Gastrocnemius medialis (tissue), 4 donors: ENCODE data around the gene LNPEP. TPM values are rescaled to one million over a fixed set of nuclear protein-coding genes. Genes with fewer than 3 reads are reported as not detected.
A peak's percentile ranks its signal among the peaks of the same experiment; 100 is the strongest.

Experiments used
- ATAC-seq, 2 donors: fragments of 150-250 bp; one replicate each; pipeline ENCODE4 v1.9.1; 2016
- DNase-seq, 2 donors: peaks; one replicate each; pipeline ENCODE4 v3.0.0-alpha.2; 2019
- H3K27ac ChIP-seq, 4 donors: fragments of 200-600 bp; sonication (generic); 1 replicate in 1 of 4; 2 replicates in 3 of 4; pipeline ENCODE4 v1.5.1; 2016 to 2018; ENCODE audit warnings: mild to moderate bottlenecking in 2 of 4, moderate library complexity in 1 of 4
- H3K27me3 ChIP-seq, 3 donors: fragments of 200-600 bp; sonication (generic) in 2 of 3; 1 replicate in 1 of 3; 2 replicates in 2 of 3; pipeline versions ENCODE4 v1.5.1 to v1.6.0; 2016 to 2019; ENCODE audit warnings: mild to moderate bottlenecking in 1 of 3, moderate library complexity in 1 of 3
- H3K36me3 ChIP-seq, 2 donors: fragments of 200-600 bp; sonication (generic) in 1 of 2; one replicate each; pipeline ENCODE4 v1.5.1; 2017 to 2018
- H3K4me1 ChIP-seq, 2 donors: fragments of 200-600 bp; sonication (generic) in 1 of 2; one replicate each; pipeline ENCODE4 v1.5.1; 2016 to 2017; ENCODE audit warnings: mild to moderate bottlenecking in 2 of 2
- H3K4me3 ChIP-seq, 4 donors: fragments of 200-600 bp; sonication (generic) in 3 of 4; 1 replicate in 1 of 4; 2 replicates in 3 of 4; pipeline ENCODE4 v1.5.1; 2016 to 2019; ENCODE audit warnings: mild to moderate bottlenecking in 2 of 4
- H3K9me3 ChIP-seq, 3 donors: fragments of 200-600 bp; sonication (generic) in 2 of 3; 1 replicate in 1 of 3; 2 replicates in 2 of 3; pipeline ENCODE4 v1.5.1; 2016 to 2019
- CTCF ChIP-seq, 5 experiments: fragments of 450-650 bp in 3 of 5; fragments of 200-600 bp in 2 of 5; sonication (generic) in 2 of 5; IDR thresholded peaks in 4 of 5; conservative IDR thresholded peaks in 1 of 5; 1 replicate in 4 of 5; 2 replicates in 1 of 5; pipeline ENCODE4 v1.5.1; 2016 to 2019; ENCODE audit warnings: antibody characterized with exemption in 5 of 5, mild to moderate bottlenecking in 3 of 5, moderate library complexity in 3 of 5
- POLR2A ChIP-seq, 2 donors: fragments of 450-650 bp; IDR thresholded peaks; one replicate each; pipeline ENCODE4 v1.6.1; 2017; ENCODE audit warnings: antibody characterized with exemption in 2 of 2, mild to moderate bottlenecking in 2 of 2, moderate library complexity in 2 of 2
- in situ Hi-C, 4 donors: fragments of 200-750 bp; cut with MboI; loops; one replicate each; pipeline versions ENCODE4 v1.15.0 to v1.8.0; 2017; ENCODE audit warnings: low sequenced_read_pairs in 4 of 4
- intact Hi-C: fragments of 100-400 bp; cut with DNase I; formaldehyde crosslinking; loops from one replicate; pipeline ENCODE4 v1.15.1; 2023; ENCODE audit warnings: low total_unique reads
- total RNA-seq, 4 donors: library from RNA; depleted of rRNA; stranded (reverse); fragments of >200 nt; gene quantifications; one replicate each; pipeline versions ENCODE4 v1.1.0 to v1.2.3, GENCODE V29; 2016

The LNPEP gene
- total RNA-seq, 4 donors from 2014 or later, result 31.9 to 48.7 (median 33.1) TPM

GRCh38 chr5:96977228-96977627 lies 41.3 kb downstream of the LNPEP start:
- no peak overlapping the region for H3K4me3 ChIP-seq
- peaks cover 0 to 7% of the 10 kb centered on the region in 2 donors for H3K36me3 ChIP-seq
- TF ChIP-seq CTCF (IDR thresholded peaks at IDR 0.05 in 4 of 5, conservative IDR thresholded peaks at IDR 0.05 in 1 of 5), result no peak
- no peak for TF ChIP-seq POLR2A (IDR thresholded peaks at IDR 0.05)
- peak overlapping the region in 1 of 4 donors; percentile 2 for H3K27ac ChIP-seq
- H3K9me3 ChIP-seq, result no peaks in the 10 kb centered on the region
- no peak for DNase-seq
- intact Hi-C loops (no loop called here), in situ Hi-C loops (loop anchor here in 1 of 4 donors (25.0 kb wide), 1 partner anchor 185 kb away; no protein-coding TSS in a partner anchor)
- H3K4me1 ChIP-seq, result peaks cover 54 to 69% of the 10 kb centered on the region in 2 donors
- ATAC-seq, result peak in 1 of 2 donors; percentile 35
- H3K27me3 ChIP-seq, result no peaks in the 10 kb centered on the region

GRCh38 chr5:96978812-96979449 lies 43.1 kb downstream of the LNPEP start:
- H3K4me3 ChIP-seq, result no peak overlapping the region
- intact Hi-C loops, result no loop called here
- H3K4me1 ChIP-seq, result peaks cover 39 to 52% of the 10 kb centered on the region in 2 donors
- no peaks in the 10 kb centered on the region for H3K9me3 ChIP-seq
- in situ Hi-C loops, result loop anchor here in 1 of 4 donors (25.0 kb wide), 1 partner anchor 183 kb away; no protein-coding TSS in a partner anchor
- ATAC-seq (no peak), DNase-seq (no peak)
- TF ChIP-seq CTCF (IDR thresholded peaks at IDR 0.05 in 4 of 5, conservative IDR thresholded peaks at IDR 0.05 in 1 of 5) (no peak), POLR2A (IDR thresholded peaks at IDR 0.05) (no peak)
- H3K27me3 ChIP-seq, result no peaks in the 10 kb centered on the region
- H3K36me3 ChIP-seq, result peaks cover 0 to 7% of the 10 kb centered on the region in 2 donors
- H3K27ac ChIP-seq, result peak overlapping the region in 1 of 4 donors; percentile 8

GRCh38 chr5:96984506-96985192 lies 48.8 kb downstream of the LNPEP start:
- ATAC-seq, result no peak
- intact Hi-C loops (no loop called here), in situ Hi-C loops (loop anchor here in 1 of 4 donors (25.0 kb wide), 1 partner anchor 178 kb away; no protein-coding TSS in a partner anchor)
- no peak overlapping the region for H3K27ac ChIP-seq
- DNase-seq, result no peak
- TF ChIP-seq CTCF (IDR thresholded peaks at IDR 0.05 in 4 of 5, conservative IDR thresholded peaks at IDR 0.05 in 1 of 5), result no peak
- no peak for TF ChIP-seq POLR2A (IDR thresholded peaks at IDR 0.05)
- no peaks in the 10 kb centered on the region for H3K9me3 ChIP-seq
- H3K27me3 ChIP-seq, result no peaks in the 10 kb centered on the region
- H3K4me3 ChIP-seq, result no peak overlapping the region
- peaks cover under 1 to 6% of the 10 kb centered on the region in 2 donors for H3K4me1 ChIP-seq
- peaks cover 0 to 9% of the 10 kb centered on the region in 2 donors for H3K36me3 ChIP-seq

GRCh38 chr5:96986450-96986849 lies 50.6 kb downstream of the LNPEP start:
- peaks cover 0 to 6% of the 10 kb centered on the region in 2 donors for H3K4me1 ChIP-seq
- ATAC-seq (peak in 1 of 2 donors; percentile 56), DNase-seq (no peak)
- TF ChIP-seq POLR2A (IDR thresholded peaks at IDR 0.05) (no peak), CTCF (IDR thresholded peaks at IDR 0.05 in 4 of 5, conservative IDR thresholded peaks at IDR 0.05 in 1 of 5) (no peak)
- intact Hi-C loops, result no loop called here
- H3K4me3 ChIP-seq, result no peak overlapping the region
- no peaks in the 10 kb centered on the region for H3K9me3 ChIP-seq
- in situ Hi-C loops, result loop anchor here in 1 of 4 donors (25.0 kb wide), 1 partner anchor 176 kb away; no protein-coding TSS in a partner anchor
- H3K27me3 ChIP-seq, result no peaks in the 10 kb centered on the region
- H3K36me3 ChIP-seq, result peaks cover 0 to 20% of the 10 kb centered on the region in 2 donors
- H3K27ac ChIP-seq, result no peak overlapping the region
